WTC11 (cell line): ENCODE data around the gene GPR12.

Experiments used
- FOXJ3 ChIP-seq: sonication (generic); formaldehyde crosslinking; IDR thresholded peaks from 2 replicates; pipeline ENCODE4 v1.9.0; 2021; ENCODE audit warnings: missing genetic modification reagents, mild to moderate bottlenecking, borderline replicate concordance
- MXD4 ChIP-seq: fragments of 250-450 bp; sonication (Bioruptor Pico); IDR thresholded peaks from 2 replicates; pipeline ENCODE4 v1.8.0; 2021; ENCODE audit warnings: mild to moderate bottlenecking, moderate library complexity, borderline replicate concordance
- NR3C1 ChIP-seq: sonication (generic); formaldehyde crosslinking; conservative IDR thresholded peaks from 2 replicates; pipeline ENCODE4 v1.8.1; 2023; ENCODE audit warnings: low read depth, mild to moderate bottlenecking, missing genetic modification reagents
- SP1 ChIP-seq: sonication (generic); formaldehyde crosslinking; conservative IDR thresholded peaks from 2 replicates; pipeline ENCODE4 v1.8.1; 2022; ENCODE audit warnings: missing genetic modification reagents
- TF ChIP-seq, protein P1 (sequence below): fragments of 200-600 bp; IDR thresholded peaks from 2 replicates; pipeline ENCODE4 v1.8.0; 2022; ENCODE audit warnings: antibody characterized with exemption
- TF ChIP-seq, protein P2 (sequence below): sonication (generic); formaldehyde crosslinking; IDR thresholded peaks from 2 replicates; pipeline ENCODE4 v1.8.1; 2023; ENCODE audit warnings: mild to moderate bottlenecking, missing genetic modification reagents

DNA sequence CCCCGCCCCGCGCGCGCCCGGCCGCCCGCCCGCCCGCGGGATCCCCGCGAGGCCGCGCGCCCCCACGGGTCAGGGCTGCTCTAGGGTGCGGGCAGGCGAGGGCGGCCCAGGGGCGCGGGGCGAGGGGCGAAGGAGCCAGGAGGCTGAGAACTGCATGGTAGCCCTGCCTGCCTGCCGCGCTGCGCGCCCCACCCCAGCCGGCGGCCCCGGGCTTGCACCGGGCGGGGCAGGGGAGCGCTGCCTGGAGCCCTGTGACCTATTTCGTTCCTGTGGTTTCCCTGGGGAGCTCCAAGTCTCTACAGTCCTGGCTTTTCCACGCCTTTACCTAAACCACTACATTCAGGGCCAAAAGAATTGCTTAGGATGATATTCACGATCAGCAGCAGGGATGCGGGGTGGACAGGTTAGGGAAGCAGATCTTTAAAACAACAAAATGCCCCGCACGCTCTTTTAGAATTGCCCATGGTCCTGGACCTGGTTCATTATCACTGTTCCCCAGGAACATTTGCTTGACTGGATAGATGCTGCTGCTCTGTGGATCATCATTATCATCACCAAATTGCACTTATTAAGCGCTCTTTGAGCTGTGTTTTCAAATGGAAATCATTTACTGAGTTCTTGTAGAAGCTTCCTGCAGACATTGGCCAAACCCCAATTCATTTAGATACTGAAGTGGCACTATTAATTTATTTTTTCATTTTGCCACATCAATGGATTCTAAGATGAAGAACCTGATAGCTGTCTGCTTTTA is 421 bp upstream of the GPR12 start:
- no peak for TF ChIP-seq SP1 (CRISPR knock-in tag)
- TF ChIP-seq MXD4 = no peak
- TF ChIP-seq, protein P1, sequence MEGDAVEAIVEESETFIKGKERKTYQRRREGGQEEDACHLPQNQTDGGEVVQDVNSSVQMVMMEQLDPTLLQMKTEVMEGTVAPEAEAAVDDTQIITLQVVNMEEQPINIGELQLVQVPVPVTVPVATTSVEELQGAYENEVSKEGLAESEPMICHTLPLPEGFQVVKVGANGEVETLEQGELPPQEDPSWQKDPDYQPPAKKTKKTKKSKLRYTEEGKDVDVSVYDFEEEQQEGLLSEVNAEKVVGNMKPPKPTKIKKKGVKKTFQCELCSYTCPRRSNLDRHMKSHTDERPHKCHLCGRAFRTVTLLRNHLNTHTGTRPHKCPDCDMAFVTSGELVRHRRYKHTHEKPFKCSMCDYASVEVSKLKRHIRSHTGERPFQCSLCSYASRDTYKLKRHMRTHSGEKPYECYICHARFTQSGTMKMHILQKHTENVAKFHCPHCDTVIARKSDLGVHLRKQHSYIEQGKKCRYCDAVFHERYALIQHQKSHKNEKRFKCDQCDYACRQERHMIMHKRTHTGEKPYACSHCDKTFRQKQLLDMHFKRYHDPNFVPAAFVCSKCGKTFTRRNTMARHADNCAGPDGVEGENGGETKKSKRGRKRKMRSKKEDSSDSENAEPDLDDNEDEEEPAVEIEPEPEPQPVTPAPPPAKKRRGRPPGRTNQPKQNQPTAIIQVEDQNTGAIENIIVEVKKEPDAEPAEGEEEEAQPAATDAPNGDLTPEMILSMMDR = no peak
- TF ChIP-seq, protein P2, sequence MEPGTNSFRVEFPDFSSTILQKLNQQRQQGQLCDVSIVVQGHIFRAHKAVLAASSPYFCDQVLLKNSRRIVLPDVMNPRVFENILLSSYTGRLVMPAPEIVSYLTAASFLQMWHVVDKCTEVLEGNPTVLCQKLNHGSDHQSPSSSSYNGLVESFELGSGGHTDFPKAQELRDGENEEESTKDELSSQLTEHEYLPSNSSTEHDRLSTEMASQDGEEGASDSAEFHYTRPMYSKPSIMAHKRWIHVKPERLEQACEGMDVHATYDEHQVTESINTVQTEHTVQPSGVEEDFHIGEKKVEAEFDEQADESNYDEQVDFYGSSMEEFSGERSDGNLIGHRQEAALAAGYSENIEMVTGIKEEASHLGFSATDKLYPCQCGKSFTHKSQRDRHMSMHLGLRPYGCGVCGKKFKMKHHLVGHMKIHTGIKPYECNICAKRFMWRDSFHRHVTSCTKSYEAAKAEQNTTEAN (CRISPR knock-in tag) = no peak
- TF ChIP-seq FOXJ3 (CRISPR knock-in tag) = no peak
- no peak for TF ChIP-seq NR3C1 (CRISPR knock-in tag)
